ENCODE measurements around the gene CDC42BPA. TPM values are rescaled to one million over a fixed set of nuclear protein-coding genes. Genes with fewer than 3 reads are reported as not detected.

CDC42BPA gene
- total RNA-seq, 1 donor from 2014 or later: 2.5 TPM

- intact Hi-C loops (cut with micrococcal nuclease): no loop called here
These were observed 368.0 kb downstream of the CDC42BPA start for GRCh38 chr1:226950316-226950715.

- intact Hi-C loops (cut with micrococcal nuclease): loop anchor here (10.0 kb wide), 1 partner anchor 645 kb away; the partner anchor contains the start of gene LIN9
These were observed 368.9 kb downstream of the CDC42BPA start for GRCh38 chr1:226949401-226949800.

- intact Hi-C loops (cut with micrococcal nuclease): loop anchor here (10.0 kb wide), 1 partner anchor 644 kb away; the partner anchor contains the start of gene LIN9
These were observed 369.3 kb downstream of the CDC42BPA start for GRCh38 chr1:226948996-226949395.

GRCh38 chr1:226948480-226948879, 369.8 kb downstream of the CDC42BPA start:
- intact Hi-C loops (cut with micrococcal nuclease): loop anchor here (10.0 kb wide), 1 partner anchor 644 kb away; the partner anchor contains the start of gene LIN9

GRCh38 chr1:226948051-226948450, 370.2 kb downstream of the CDC42BPA start:
- intact Hi-C loops (cut with micrococcal nuclease): loop anchor here (10.0 kb wide), 1 partner anchor 643 kb away; the partner anchor contains the start of gene LIN9

GRCh38 chr1:226946841-226947240, 371.5 kb downstream of the CDC42BPA start:
- intact Hi-C loops (cut with micrococcal nuclease): loop anchor here (10.0 kb wide), 1 partner anchor 642 kb away; the partner anchor contains the start of gene LIN9

- intact Hi-C loops (cut with micrococcal nuclease): loop anchor here (10.0 kb wide), 1 partner anchor 641 kb away; the partner anchor contains the start of gene LIN9
These were observed 372.0 kb downstream of the CDC42BPA start for GRCh38 chr1:226946285-226946684.

GRCh38 chr1:226945858-226946245, 372.4 kb downstream of the CDC42BPA start:
- intact Hi-C loops (cut with micrococcal nuclease): loop anchor here (10.0 kb wide), 1 partner anchor 641 kb away; the partner anchor contains the start of gene LIN9

- intact Hi-C loops (cut with micrococcal nuclease): loop anchor here (10.0 kb wide), 1 partner anchor 640 kb away; the partner anchor contains the start of gene LIN9
These were observed 373.0 kb downstream of the CDC42BPA start for GRCh38 chr1:226945106-226945857.

- intact Hi-C loops (cut with micrococcal nuclease): loop anchor here (10.0 kb wide), 1 partner anchor 639 kb away; the partner anchor contains the start of gene LIN9
These were observed 374.4 kb downstream of the CDC42BPA start for GRCh38 chr1:226943927-226944326.

- intact Hi-C loops (cut with micrococcal nuclease): loop anchor here (10.0 kb wide), 1 partner anchor 638 kb away; the partner anchor contains the start of gene LIN9
These were observed 375.1 kb downstream of the CDC42BPA start for GRCh38 chr1:226943156-226943555.

- intact Hi-C loops (cut with micrococcal nuclease): loop anchor here (10.0 kb wide), 1 partner anchor 638 kb away; the partner anchor contains the start of gene LIN9
These were observed 375.9 kb downstream of the CDC42BPA start for GRCh38 chr1:226942392-226942791.

GRCh38 chr1:226940806-226941067, 377.6 kb downstream of the CDC42BPA start:
- intact Hi-C loops (cut with micrococcal nuclease): loop anchor here (1.0 to 10.0 kb wide), 9 partner anchors 50 to 1466 kb away; partner anchors contain the start of genes ITPKB, LIN9, PARP1 and PSEN2

GRCh38 chr1:226940029-226940805, 378.1 kb downstream of the CDC42BPA start, which contains the start of gene COQ8A:
Gene COQ8A, plus strand, starts transcription at chr1:226940294. Its CDS starts 21,092 bp downstream, at chr1:226961386.
- intact Hi-C loops (cut with micrococcal nuclease): loop anchor here (1.0 to 10.0 kb wide), 9 partner anchors 50 to 1467 kb away; partner anchors contain the start of genes ITPKB, LIN9, PARP1 and PSEN2

Other genes with a start within 250 kb of the CDC42BPA start
- gene ZNF678, start 245.1 kb upstream of the CDC42BPA start, total RNA-seq: 2.9 and 4.4 TPM in 2 replicates